Psoas muscle (tissue), 8 donors: ENCODE measurements around the gene TRIP10. TPM values are rescaled to one million over a fixed set of nuclear protein-coding genes. Genes with fewer than 3 reads are reported as not detected.

Experiments
- ATAC-seq, 4 donors: fragments of 200-7000 bp; cut with Tn5 transposase; one replicate each; pipeline ENCODE4 v1.9.1; 2020; ENCODE audit warnings: moderate library complexity in 3 of 4, mild to moderate bottlenecking in 2 of 4
- DNase-seq, 2 donors: peaks; one replicate each; pipeline ENCODE4 v3.0.0-alpha.2; 2020
- H3K27ac ChIP-seq: fragments of 200-600 bp; one replicate; pipeline ENCODE4 v1.8.0; 2022
- H3K27me3 ChIP-seq, 3 donors: fragments of 200-600 bp in 1 of 3; one replicate each; pipeline versions ENCODE4 v1.6.1 to v1.8.0; 2013 to 2022; ENCODE audit warnings: low read length in 2 of 3, mild to moderate bottlenecking in 2 of 3, moderate library complexity in 1 of 3; ENCODE audit not compliant: insufficient read depth in 3 of 3
- H3K36me3 ChIP-seq, 2 donors: fragments of 200-600 bp in 1 of 2; one replicate each; pipeline versions ENCODE4 v1.6.1 to v1.8.0; 2013 to 2022; ENCODE audit warnings: low read depth in 1 of 2, mild to moderate bottlenecking in 1 of 2, moderate library complexity in 1 of 2; ENCODE audit not compliant: insufficient read depth in 1 of 2
- H3K4me1 ChIP-seq: fragments of 200-600 bp; one replicate; pipeline ENCODE4 v1.8.0; 2022
- H3K4me3 ChIP-seq: fragments of 200-600 bp; one replicate; pipeline ENCODE4 v1.8.0; 2022; ENCODE audit warnings: mild to moderate bottlenecking
- H3K9me3 ChIP-seq: fragments of 200-600 bp; one replicate; pipeline ENCODE4 v1.8.0; 2022
- CTCF ChIP-seq: fragments of 200-600 bp; IDR thresholded peaks from one replicate; pipeline ENCODE4 v1.8.0; 2022; ENCODE audit warnings: antibody characterized with exemption
- WGBS, 3 donors: extraction: QIAGEN DNeasy Blood & Tissue Kit; methylation state at CpG; one replicate each; pipeline versions ENCODE4 v1.1.6 to v1.1.7; 2013; 5-methylcytosine and 5-hydroxymethylcytosine counted together
- intact Hi-C, 2 donors: fragments of 100-400 bp; cut with DNase I; formaldehyde crosslinking; loops; one replicate each; pipeline versions ENCODE4 v1.11.0 to v1.14.2; 2022
- polyA plus RNA-seq, 3 donors: library from polyadenylated mRNA; stranded (reverse); fragments of 200-250 nt; gene quantifications; one replicate each; pipeline ENCODE4 v1.2.3, GENCODE V29; 2013
- total RNA-seq, 4 donors: library from RNA; stranded (reverse); fragmentation: NEBNext Ultra II Directional in 2 of 4; extraction: Animal tissue kit (Norgen Biotek cat#: 25700) in 2 of 4; gene quantifications; one replicate each; pipeline versions ENCODE4 v1.2.1 to v1.2.4, GENCODE V29; 2021 to 2023
- donor health status: healthy with polysubstance abuse.
- donor health status: DM: no; HTN: no; CAD: no; lungs with moderate emphysema.
- donor health status: Bipolar disorder and iron deficiency.
- donor health status: healthy.
- donor health status: DM: yes; HTN: yes; CAD: no.
- donor health status: DM: no; HTN: no; CAD: no.
- donor health status: DM: no; HTN: no; CAD: no.
- donor health status: DM: yes; HTN: yes; CAD: no.

TRIP10 gene
- total and polyA plus RNA-seq, 7 donors, result 104 to 297 (median 230) TPM

GRCh38 chr19:6765738-6766356, 26.4 kb downstream of the TRIP10 start:
- Histone ChIP-seq H3K36me3 (no peaks in the 10 kb centered on the region), H3K27ac (no peak overlapping the region), H3K9me3 (no peaks in the 10 kb centered on the region), H3K4me3 (no peak overlapping the region), H3K27me3 (peaks cover 0 to 28% (median 11%) of the 10 kb centered on the region in 3 donors), H3K4me1 (peaks cover 5% of the 10 kb centered on the region)
- WGBS, 3 donors, result 27 to 31% (median 29%) methylated on average over 8 of the region's 8 CpGs
- no peak for DNase-seq
- ATAC-seq, result no peak
- no peak for TF ChIP-seq CTCF
- intact Hi-C loops, result loop anchor here in 1 of 2 donors (5.0 kb wide), 1 partner anchor 34 kb away; no protein-coding TSS in a partner anchor

- ATAC-seq, result no peak
- WGBS, 3 donors, result 15 to 25% (median 19%) methylated on average over 16 of the region's 16 CpGs
- Histone ChIP-seq H3K4me3 (peak overlapping the region; percentile 41), H3K36me3 (no peaks in the 10 kb centered on the region), H3K9me3 (no peaks in the 10 kb centered on the region), H3K4me1 (peaks cover 5% of the 10 kb centered on the region), H3K27ac (no peak overlapping the region), H3K27me3 (peaks cover 0 to 28% (median 11%) of the 10 kb centered on the region in 3 donors)
- intact Hi-C loops, result loop anchor here in 1 of 2 donors (5.0 kb wide), 1 partner anchor 34 kb away; no protein-coding TSS in a partner anchor
- no peak for DNase-seq
- no peak for TF ChIP-seq CTCF
These were observed 27.0 kb downstream of the TRIP10 start for GRCh38 chr19:6766357-6767080.

GRCh38 chr19:6767081-6767356, 27.5 kb downstream of the TRIP10 start:
- no peaks in the 10 kb centered on the region for H3K36me3 ChIP-seq
- ATAC-seq (peak in 3 of 4 donors; percentile 7 to 18 (median 15)), DNase-seq (no peak)
- peaks cover 0 to 28% (median 11%) of the 10 kb centered on the region in 3 donors for H3K27me3 ChIP-seq
- peaks cover 5% of the 10 kb centered on the region for H3K4me1 ChIP-seq
- 1 to 2% (median 1%) methylated on average over 15 of the region's 15 CpGs for WGBS, 3 donors
- H3K9me3 ChIP-seq, result no peaks in the 10 kb centered on the region
- H3K27ac ChIP-seq, result no peak overlapping the region
- intact Hi-C loops, result loop anchor here in 1 of 2 donors (5.0 kb wide), 1 partner anchor 35 kb away; no protein-coding TSS in a partner anchor
- TF ChIP-seq CTCF, result no peak
- peak overlapping the region; percentile 41 for H3K4me3 ChIP-seq

- TF ChIP-seq CTCF, result no peak
- Histone ChIP-seq H3K27me3 (peaks cover 0 to 28% (median 11%) of the 10 kb centered on the region in 3 donors), H3K4me3 (peak within 1 kb of the TSS; percentile 41), H3K36me3 (no peaks in the 10 kb centered on the region), H3K9me3 (no peaks in the 10 kb centered on the region), H3K4me1 (peaks cover 5% of the 10 kb centered on the region), H3K27ac (no peak within 1 kb of the TSS)
- peak; percentile 47 to 74 for DNase-seq
- intact Hi-C loops, result loop anchor here in 1 of 2 donors (5.0 kb wide), 1 partner anchor 35 kb away; no protein-coding TSS in a partner anchor
- peak; percentile 39 to 60 (median 51) for ATAC-seq
- 2 to 4% (median 3%) methylated on average over 42 to 47 of the region's 47 CpGs for WGBS, 3 donors
These were observed 28.1 kb downstream of the TRIP10 start, which contains the start of gene SH2D3A for GRCh38 chr19:6767357-6768235. Gene SH2D3A, minus strand, starts transcription at chr19:6767435. Its CDS starts 3,687 bp downstream, at chr19:6763748.
